Measurements from ENCODE around the gene SULT4A1. TPM values are rescaled to one million over a fixed set of nuclear protein-coding genes. Genes with fewer than 3 reads are reported as not detected.

The SULT4A1 gene
- total and polyA plus RNA-seq, 2 of the 8 experiments (the other 6 are each of a cell fraction or from before 2014, with no cell fraction given), result 9.1 to 11.8 TPM

DNA sequence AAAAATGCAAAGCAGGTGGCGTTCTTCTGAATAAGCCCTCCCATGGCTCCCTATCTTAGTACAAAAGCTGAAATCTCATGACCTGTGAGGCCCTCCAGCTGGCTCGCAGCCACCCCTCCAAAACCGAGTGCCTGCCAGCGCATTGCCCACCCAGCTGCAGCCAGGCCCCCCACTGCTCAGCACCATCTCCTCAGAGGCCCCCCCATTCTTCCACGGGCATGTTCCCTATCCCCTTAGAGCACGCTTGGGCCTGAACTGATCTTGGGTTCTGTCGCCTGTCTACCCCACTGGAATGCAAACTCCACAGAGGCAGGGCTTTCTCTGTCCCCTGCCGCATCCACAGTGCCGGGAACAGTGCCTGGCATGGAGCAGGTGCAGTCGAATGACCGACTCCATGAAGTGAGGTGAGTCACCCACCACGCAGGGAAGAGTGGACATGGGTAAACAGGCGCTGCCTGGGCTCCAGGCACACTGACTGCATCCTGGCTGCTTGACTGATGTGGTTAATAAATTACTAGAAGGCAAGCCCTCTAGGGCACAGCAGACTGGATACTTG lies 38.9 kb downstream of the SULT4A1 start:
- no peaks in the 10 kb centered on the region for H3K27me3 ChIP-seq (replicated peaks in 1 of 4; ENCODE audit: control insufficient read depth in 3 of 4, extremely low read depth in 1 of 4, insufficient read depth in 3 of 4, low read length in 3 of 4)
- no peak overlapping the region for H3K14ac ChIP-seq (ENCODE audit: insufficient read length)
- H2BK12ac ChIP-seq (ENCODE audit: low read depth, low read length), result 0 out of 2 replicates have a peak overlapping the region, but pooled peaks have one; percentile 7
- DNase-seq (ENCODE audit: low read depth in 1 of 2, low spot score in 2 of 2) (peak in 1 of 2 experiments; percentile 50), FAIRE-seq (no peak)
- ChIA-PET POLR2A (ENCODE audit: partially characterized antibody) (interaction anchor here (0.8 to 3.1 kb wide), 8 partner anchors 11 to 638 kb away, joined by 3 to 20 read pairs (median 4); partner anchors contain the start of gene EFCAB6), CTCF (ENCODE audit: partially characterized antibody) (interaction anchor here (0.8 to 2.3 kb wide), 6 partner anchors 11 to 61 kb away, joined by 3 to 10 read pairs (median 4); no protein-coding TSS in a partner anchor)
- H4K20me1 ChIP-seq (replicated peaks in 1 of 2; ENCODE audit: control insufficient read depth in 1 of 2, insufficient read depth in 2 of 2, low read length in 2 of 2), result peaks cover 4 to 10% of the 10 kb centered on the region in 2 experiments
- peak overlapping the region; percentile 82 for H2BK120ac ChIP-seq (replicated peaks; ENCODE audit: low read depth, low read length)
- H3K23me2 ChIP-seq (ENCODE audit: low read depth, low read length), result no peaks in the 10 kb centered on the region; the same call in 1 of the 2 replicates
- peak overlapping the region; percentile 13 for H2BK5ac ChIP-seq (ENCODE audit: low read depth, low read length)
- H3K79me1 ChIP-seq (ENCODE audit: low read depth, low read length), result no peaks in the 10 kb centered on the region
- H3K56ac ChIP-seq (replicated peaks; ENCODE audit: insufficient read length, low read depth, low read length), result no peak overlapping the region
- H4K8ac ChIP-seq (ENCODE audit: extremely low read depth, insufficient read depth, low read length), result no peak overlapping the region; the same call in 1 of the 2 replicates
- peak overlapping the region; percentile 44; the same call in 1 of the 2 replicates for H3K18ac ChIP-seq (ENCODE audit: extremely low read depth, low read length)
- H4K91ac ChIP-seq (replicated peaks; ENCODE audit: insufficient read length, low read length), result peak overlapping the region; percentile 51
- peak overlapping the region; percentile 26 to 53 for H3K4me2 ChIP-seq (ENCODE audit: insufficient read depth in 1 of 2, low read depth in 2 of 2, low read length in 2 of 2)
- H4K5ac ChIP-seq (ENCODE audit: insufficient read length, low read depth, low read length), result no peak overlapping the region
- no peak overlapping the region for H3K9ac ChIP-seq (replicated peaks in 1 of 4; ENCODE audit: extremely low read depth in 1 of 4, low read depth in 3 of 4, low read length in 3 of 4)
- no peak overlapping the region for H2BK20ac ChIP-seq (ENCODE audit: low read length)
- H3K27ac ChIP-seq (ENCODE audit: low read depth, low read length), result no peak overlapping the region; the same call in 1 of the 2 replicates
- no peaks in the 10 kb centered on the region for H3K79me2 ChIP-seq (ENCODE audit: control insufficient read depth in 1 of 2, insufficient read depth in 2 of 2, low read length in 2 of 2)
- WGBS, 2 experiments (ENCODE audit: extremely low coverage in 1 of 2, insufficient coverage in 1 of 2, insufficient read length in 1 of 2, insufficient replicate concordance in 2 of 2, low coverage in 1 of 2, low lambda C conversion rate in 2 of 2, missing lambda C conversion rate in 1 of 2), result 70% methylated on average over 13 of the region's 13 CpGs; no CpG with 5 or more reads in 1 of the 2 experiments
- no peak for TF ChIP-seq RNF2 (IDR thresholded peaks at IDR 0.05; ENCODE audit: borderline replicate concordance, low read depth, low read length, missing control alignments, poor library complexity, severe bottlenecking)
- TF ChIP-seq, protein P1, sequence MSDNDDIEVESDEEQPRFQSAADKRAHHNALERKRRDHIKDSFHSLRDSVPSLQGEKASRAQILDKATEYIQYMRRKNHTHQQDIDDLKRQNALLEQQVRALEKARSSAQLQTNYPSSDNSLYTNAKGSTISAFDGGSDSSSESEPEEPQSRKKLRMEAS (IDR thresholded peaks at IDR 0.05), result 0 out of 2 replicates have a peak, but pooled peaks have one; percentile 9
- H2AK5ac ChIP-seq (ENCODE audit: low read depth, low read length), result 0 out of 2 replicates have a peak overlapping the region, but pooled peaks have one; percentile 1
- peaks cover 2 to 23% (median 15%) of the 10 kb centered on the region in 4 experiments for H3K4me1 ChIP-seq (replicated peaks in 1 of 4; ENCODE audit: control insufficient read depth in 3 of 4, insufficient read depth in 4 of 4, low read length in 3 of 4)
- H3K4me3 ChIP-seq (ENCODE audit: extremely low read depth in 1 of 4, insufficient read depth in 2 of 4, low read depth in 3 of 4, low read length in 4 of 4), result no peak overlapping the region
- H3K36me3 ChIP-seq (ENCODE audit: control insufficient read depth in 2 of 4, insufficient read depth in 4 of 4, low read length in 3 of 4), result peaks cover 0 to 7% (median 3%) of the 10 kb centered on the region in 4 experiments; a peak in 2 of 8 replicates
- no peak overlapping the region for H3K23ac ChIP-seq (ENCODE audit: insufficient read length)
- no peak overlapping the region for H2AFZ ChIP-seq (ENCODE audit: low read length)
- no peaks in the 10 kb centered on the region for H3K9me3 ChIP-seq (ENCODE audit: insufficient read depth in 2 of 2, low read depth in 1 of 2, low read length in 1 of 2)
- peak overlapping the region; percentile 78 for H3K4ac ChIP-seq (replicated peaks; ENCODE audit: insufficient read length, low read depth, low read length)
- 0 out of 2 replicates have a peak overlapping the region, but pooled peaks have one; percentile 24 for H2BK15ac ChIP-seq (ENCODE audit: low read length)
